OCI-LY1 (cell line): ENCODE results near the gene SNRNP200.

ENCODE experiments used
- EZH2 ChIP-seq: fragments of 200-600 bp; sonication (generic), shearing (Covaris generic); IDR thresholded peaks from 2 replicates; pipeline ENCODE4 v1.8.0; 2017; ENCODE audit warnings: borderline replicate concordance, mixed run types, mild to moderate bottlenecking, antibody characterized with exemption, low read length, moderate library complexity, mixed read lengths
- TF ChIP-seq, protein P1 (sequence below): fragments of 200-600 bp; sonication (generic), shearing (Covaris generic); IDR thresholded peaks from 2 replicates; pipeline ENCODE4 v1.5.1; 2017; ENCODE audit warnings: mild to moderate bottlenecking, antibody characterized with exemption, low read length, moderate library complexity, mixed read lengths

DNA sequence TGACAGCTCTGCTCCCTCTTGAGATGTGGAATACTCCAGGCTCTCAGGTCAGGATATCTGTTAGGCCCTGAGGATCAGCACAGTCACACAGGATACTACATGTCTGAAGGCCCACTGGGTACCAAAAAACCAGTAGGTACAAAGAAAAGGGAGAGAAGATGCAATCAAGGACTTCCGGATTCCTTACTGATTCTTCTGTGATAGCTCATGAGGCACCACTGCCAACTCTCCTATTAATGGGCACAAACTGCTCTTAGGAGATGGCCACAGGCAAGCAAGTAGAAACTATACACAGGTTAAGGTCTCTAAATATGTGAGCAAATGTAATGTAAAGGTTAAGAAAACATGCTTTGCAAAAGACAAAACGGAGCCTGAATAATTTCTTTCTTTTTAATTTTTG is 43.0 kb downstream of the SNRNP200 start:
- TF ChIP-seq, protein P1, sequence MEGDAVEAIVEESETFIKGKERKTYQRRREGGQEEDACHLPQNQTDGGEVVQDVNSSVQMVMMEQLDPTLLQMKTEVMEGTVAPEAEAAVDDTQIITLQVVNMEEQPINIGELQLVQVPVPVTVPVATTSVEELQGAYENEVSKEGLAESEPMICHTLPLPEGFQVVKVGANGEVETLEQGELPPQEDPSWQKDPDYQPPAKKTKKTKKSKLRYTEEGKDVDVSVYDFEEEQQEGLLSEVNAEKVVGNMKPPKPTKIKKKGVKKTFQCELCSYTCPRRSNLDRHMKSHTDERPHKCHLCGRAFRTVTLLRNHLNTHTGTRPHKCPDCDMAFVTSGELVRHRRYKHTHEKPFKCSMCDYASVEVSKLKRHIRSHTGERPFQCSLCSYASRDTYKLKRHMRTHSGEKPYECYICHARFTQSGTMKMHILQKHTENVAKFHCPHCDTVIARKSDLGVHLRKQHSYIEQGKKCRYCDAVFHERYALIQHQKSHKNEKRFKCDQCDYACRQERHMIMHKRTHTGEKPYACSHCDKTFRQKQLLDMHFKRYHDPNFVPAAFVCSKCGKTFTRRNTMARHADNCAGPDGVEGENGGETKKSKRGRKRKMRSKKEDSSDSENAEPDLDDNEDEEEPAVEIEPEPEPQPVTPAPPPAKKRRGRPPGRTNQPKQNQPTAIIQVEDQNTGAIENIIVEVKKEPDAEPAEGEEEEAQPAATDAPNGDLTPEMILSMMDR = no peak
- TF ChIP-seq EZH2 = no peak
